Measurements from ENCODE around the gene PIANP. TPM values are rescaled to one million over a fixed set of nuclear protein-coding genes. Genes with fewer than 3 reads are reported as not detected.

Gene PIANP
- total RNA-seq, 3 donors from 2014 or later (not counting 1 experiment from before 2014, with no cell fraction given) = not detected

DNA sequence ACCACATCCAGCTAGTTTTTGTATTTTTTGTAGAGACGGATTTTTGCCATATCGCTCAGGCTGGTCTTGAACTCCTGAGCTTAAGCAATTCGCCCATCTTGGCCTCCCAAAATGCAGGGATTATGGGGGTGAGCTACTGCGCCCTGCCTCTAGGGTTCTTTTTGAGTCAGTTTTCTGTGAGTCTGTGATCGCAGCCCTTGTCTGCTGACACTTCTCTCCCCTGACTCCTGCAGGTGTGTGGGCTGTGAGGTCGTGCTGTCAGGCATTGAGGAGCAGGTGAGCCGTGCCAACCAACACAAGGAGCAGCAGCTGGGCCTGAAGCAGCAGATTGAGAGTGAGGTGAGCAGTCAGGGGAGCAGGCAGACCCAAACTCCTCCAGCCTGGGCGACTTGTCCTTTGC, 29.6 kb upstream of the PIANP start:
- Mint-ChIP-seq H3K4me1 (peaks cover 6 to 7% of the 10 kb centered on the region in 2 donors), H3K36me3 (no peaks in the 10 kb centered on the region), H3K27ac (no peak overlapping the region), H3K4me3 (no peak overlapping the region), H3K27me3 (ENCODE audit: low read depth in 2 of 2) (no peaks in the 10 kb centered on the region), H3K9me3 (no peaks in the 10 kb centered on the region)
- 95% methylated on average over 8 of the region's 8 CpGs for WGBS (ENCODE audit: insufficient coverage)
- no peak overlapping the region for H3K4me3 ChIP-seq (ENCODE audit: low read length)
- ATAC-seq (no peak), DNase-seq (no peak)
- no peaks in the 10 kb centered on the region for H3K4me1 ChIP-seq (ENCODE audit: control insufficient read depth, insufficient read depth, low read length)
- intact Hi-C loops (cut with micrococcal nuclease) = no loop called here
- H3K27ac ChIP-seq (ENCODE audit: low read length) = no peak overlapping the region
- H3K9me3 ChIP-seq (ENCODE audit: control insufficient read depth, insufficient read depth, low read length) = no peaks in the 10 kb centered on the region
- no peaks in the 10 kb centered on the region for H3K27me3 ChIP-seq (ENCODE audit: control insufficient read depth, insufficient read depth, low read length)
- peaks cover 50% of the 10 kb centered on the region for H3K36me3 ChIP-seq (ENCODE audit: control insufficient read depth, insufficient read depth, low read length)
- TF ChIP-seq, protein P1, sequence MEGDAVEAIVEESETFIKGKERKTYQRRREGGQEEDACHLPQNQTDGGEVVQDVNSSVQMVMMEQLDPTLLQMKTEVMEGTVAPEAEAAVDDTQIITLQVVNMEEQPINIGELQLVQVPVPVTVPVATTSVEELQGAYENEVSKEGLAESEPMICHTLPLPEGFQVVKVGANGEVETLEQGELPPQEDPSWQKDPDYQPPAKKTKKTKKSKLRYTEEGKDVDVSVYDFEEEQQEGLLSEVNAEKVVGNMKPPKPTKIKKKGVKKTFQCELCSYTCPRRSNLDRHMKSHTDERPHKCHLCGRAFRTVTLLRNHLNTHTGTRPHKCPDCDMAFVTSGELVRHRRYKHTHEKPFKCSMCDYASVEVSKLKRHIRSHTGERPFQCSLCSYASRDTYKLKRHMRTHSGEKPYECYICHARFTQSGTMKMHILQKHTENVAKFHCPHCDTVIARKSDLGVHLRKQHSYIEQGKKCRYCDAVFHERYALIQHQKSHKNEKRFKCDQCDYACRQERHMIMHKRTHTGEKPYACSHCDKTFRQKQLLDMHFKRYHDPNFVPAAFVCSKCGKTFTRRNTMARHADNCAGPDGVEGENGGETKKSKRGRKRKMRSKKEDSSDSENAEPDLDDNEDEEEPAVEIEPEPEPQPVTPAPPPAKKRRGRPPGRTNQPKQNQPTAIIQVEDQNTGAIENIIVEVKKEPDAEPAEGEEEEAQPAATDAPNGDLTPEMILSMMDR (IDR thresholded peaks at IDR 0.05) = no peak

- Histone ChIP-seq H3K4me3 (ENCODE audit: low read length) (no peak overlapping the region), H3K27me3 (ENCODE audit: control insufficient read depth, insufficient read depth, low read length) (no peaks in the 10 kb centered on the region), H3K36me3 (ENCODE audit: control insufficient read depth, insufficient read depth, low read length) (peaks cover 44% of the 10 kb centered on the region), H3K9me3 (ENCODE audit: control insufficient read depth, insufficient read depth, low read length) (no peaks in the 10 kb centered on the region), H3K27ac (ENCODE audit: low read length) (no peak overlapping the region), H3K4me1 (ENCODE audit: control insufficient read depth, insufficient read depth, low read length) (peaks cover 8% of the 10 kb centered on the region)
- no peaks in the 10 kb centered on the region for H3K36me3 Mint-ChIP-seq
- intact Hi-C loops (cut with micrococcal nuclease) = no loop called here
- DNase-seq = no peak
- no peaks in the 10 kb centered on the region for H3K9me3 Mint-ChIP-seq
- no peak for ATAC-seq
- 98% methylated on average over 18 of the region's 18 CpGs for WGBS (ENCODE audit: insufficient coverage)
- no peak overlapping the region for H3K4me3 Mint-ChIP-seq
- TF ChIP-seq, protein P1 (IDR thresholded peaks at IDR 0.05) = no peak
- H3K4me1 Mint-ChIP-seq = peaks cover 12 to 13% of the 10 kb centered on the region in 2 donors
- H3K27ac Mint-ChIP-seq = no peak overlapping the region
- no peaks in the 10 kb centered on the region for H3K27me3 Mint-ChIP-seq (ENCODE audit: low read depth in 2 of 2)
Measured at GRCh38 chr12:6729186-6729585, 28.6 kb upstream of the PIANP start.

GRCh38 chr12:6725350-6725749, 24.7 kb upstream of the PIANP start:
- no peak overlapping the region for H3K27ac Mint-ChIP-seq
- ATAC-seq (no peak), DNase-seq (no peak)
- H3K27me3 Mint-ChIP-seq (ENCODE audit: low read depth in 2 of 2) = no peaks in the 10 kb centered on the region
- H3K9me3 Mint-ChIP-seq = no peaks in the 10 kb centered on the region
- WGBS (ENCODE audit: insufficient coverage) = 95% methylated on average over 7 of the region's 7 CpGs
- intact Hi-C loops (cut with micrococcal nuclease) = no loop called here
- no peaks in the 10 kb centered on the region for H3K36me3 Mint-ChIP-seq
- H3K4me3 Mint-ChIP-seq = peak overlapping the region; percentile 94
- Histone ChIP-seq H3K4me1 (ENCODE audit: control insufficient read depth, insufficient read depth, low read length) (peaks cover 12% of the 10 kb centered on the region), H3K27me3 (ENCODE audit: control insufficient read depth, insufficient read depth, low read length) (no peaks in the 10 kb centered on the region), H3K9me3 (ENCODE audit: control insufficient read depth, insufficient read depth, low read length) (no peaks in the 10 kb centered on the region), H3K4me3 (ENCODE audit: low read length) (no peak overlapping the region), H3K27ac (ENCODE audit: low read length) (no peak overlapping the region), H3K36me3 (ENCODE audit: control insufficient read depth, insufficient read depth, low read length) (peaks cover 26% of the 10 kb centered on the region)
- TF ChIP-seq, protein P1 (IDR thresholded peaks at IDR 0.05) = no peak
- H3K4me1 Mint-ChIP-seq = peaks cover 20 to 22% of the 10 kb centered on the region in 2 donors

- Mint-ChIP-seq H3K27ac (peak overlapping the region; percentile 77 to 93), H3K4me1 (peaks cover 20 to 22% of the 10 kb centered on the region in 2 donors), H3K4me3 (peak overlapping the region; percentile 94), H3K36me3 (no peaks in the 10 kb centered on the region), H3K9me3 (no peaks in the 10 kb centered on the region), H3K27me3 (ENCODE audit: low read depth in 2 of 2) (peaks cover 0 to 3% of the 10 kb centered on the region in 2 donors)
- 7% methylated on average over 10 of the region's 10 CpGs for WGBS (ENCODE audit: insufficient coverage)
- intact Hi-C loops (cut with micrococcal nuclease) = no loop called here
- Histone ChIP-seq H3K4me1 (ENCODE audit: control insufficient read depth, insufficient read depth, low read length) (peaks cover 12% of the 10 kb centered on the region), H3K27ac (ENCODE audit: low read length) (peak overlapping the region; percentile 84), H3K4me3 (ENCODE audit: low read length) (peak overlapping the region; percentile 68), H3K27me3 (ENCODE audit: control insufficient read depth, insufficient read depth, low read length) (no peaks in the 10 kb centered on the region), H3K9me3 (ENCODE audit: control insufficient read depth, insufficient read depth, low read length) (no peaks in the 10 kb centered on the region), H3K36me3 (ENCODE audit: control insufficient read depth, insufficient read depth, low read length) (peaks cover 16% of the 10 kb centered on the region)
- DNase-seq (peak in 1 of 2 donors; percentile 25), ATAC-seq (peak; percentile 0 to 12 (median 11))
- TF ChIP-seq, protein P1 (IDR thresholded peaks at IDR 0.05) = no peak
Measured at GRCh38 chr12:6724409-6724797, 23.8 kb upstream of the PIANP start.

All from natural killer cell (primary cell).